Vagina (tissue), 2 donors: ENCODE measurements around the gene OGDHL.

Source experiments
- CTCF ChIP-seq, 3 experiments: fragments of 450-650 bp in 2 of 3; fragments of 200-600 bp in 1 of 3; sonication (generic) in 1 of 3; IDR thresholded peaks; one replicate each; pipeline ENCODE4 v1.5.1; 2017 to 2019; ENCODE audit warnings: antibody characterized with exemption in 3 of 3, mild to moderate bottlenecking in 2 of 3, moderate library complexity in 2 of 3
- POLR2A ChIP-seq, 2 donors: fragments of 450-650 bp; IDR thresholded peaks; one replicate each; pipeline ENCODE4 v1.6.1; 2017; ENCODE audit warnings: antibody characterized with exemption in 2 of 2, mild to moderate bottlenecking in 2 of 2, moderate library complexity in 2 of 2
- POLR2AphosphoS5 ChIP-seq, 2 donors: sonication (generic); formaldehyde crosslinking; IDR thresholded peaks; one replicate each; pipeline ENCODE4 v1.9.0; 2017; ENCODE audit warnings: antibody characterized with exemption in 2 of 2, mild to moderate bottlenecking in 2 of 2, low read depth in 1 of 2; ENCODE audit not compliant: insufficient read depth in 1 of 2

GRCh38 chr10:49781247-49781646 is 19.1 kb upstream of the OGDHL start:
- TF ChIP-seq POLR2A (IDR thresholded peaks at IDR 0.05), result no peak
- TF ChIP-seq CTCF (IDR thresholded peaks at IDR 0.05), result no peak
- no peak for TF ChIP-seq POLR2AphosphoS5 (IDR thresholded peaks at IDR 0.05; ENCODE audit: insufficient read depth in 1 of 2, low read depth in 1 of 2)
